GM18951 (cell line): Measurements from ENCODE around the gene ENTHD1.

Experiments
- POLR2A ChIP-seq: IDR thresholded peaks from 4 replicates; pipeline ENCODE4 v1.6.1; 2011; ENCODE audit warnings: mild to moderate bottlenecking; ENCODE audit not compliant: insufficient read length, insufficient read depth; ENCODE audit errors: extremely low read depth
- in situ Hi-C: fragments of 300-500 bp; cut with MboI; formaldehyde crosslinking; loops from one replicate; pipeline ENCODE4 v1.12.0; 2022; ENCODE audit warnings: low sequenced_read_pairs, mixed read lengths, inconsistent platforms; ENCODE audit not compliant: unreplicated experiment

ENTHD1 gene

DNA sequence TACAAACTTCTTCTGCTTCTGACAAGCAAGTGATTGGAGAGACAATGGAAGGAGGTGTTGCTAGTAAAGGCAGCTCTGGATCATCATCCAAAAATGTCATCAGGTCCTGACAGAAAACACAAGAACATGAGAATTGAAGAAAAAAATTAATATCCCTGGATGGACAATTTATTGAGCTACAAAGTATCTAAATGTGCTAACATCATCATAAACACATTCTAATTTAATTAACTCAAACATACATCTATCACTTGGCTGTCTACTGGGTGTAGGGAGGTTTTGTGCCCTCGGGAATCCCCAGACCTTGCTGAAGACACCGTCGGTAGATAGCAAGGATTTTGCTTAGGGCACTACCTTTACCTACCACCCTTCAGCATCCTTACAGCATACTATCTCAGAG, 72.6 kb downstream of the ENTHD1 start:
- TF ChIP-seq POLR2A = no peak
- in situ Hi-C loops = no loop called here

DNA sequence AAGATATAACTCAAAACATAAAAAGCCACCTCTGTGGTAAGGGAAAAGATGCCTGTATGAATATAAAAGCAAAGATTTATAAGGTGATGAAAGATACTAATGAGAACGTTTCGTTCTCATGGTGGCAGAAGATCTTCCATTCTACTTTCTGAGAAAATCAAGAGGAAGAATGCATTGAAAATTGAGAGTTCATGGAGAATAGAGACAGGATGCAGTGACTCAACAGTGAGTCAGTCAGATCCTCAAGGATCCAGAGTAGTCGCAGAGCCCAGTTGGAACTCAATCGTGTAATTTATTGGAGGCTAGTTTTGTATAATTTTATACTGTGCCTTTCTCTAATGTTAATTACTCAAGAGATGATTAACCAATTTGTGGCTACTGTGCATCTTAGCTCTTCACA, 73.3 kb downstream of the ENTHD1 start:
- no peak for TF ChIP-seq POLR2A
- in situ Hi-C loops = no loop called here

DNA sequence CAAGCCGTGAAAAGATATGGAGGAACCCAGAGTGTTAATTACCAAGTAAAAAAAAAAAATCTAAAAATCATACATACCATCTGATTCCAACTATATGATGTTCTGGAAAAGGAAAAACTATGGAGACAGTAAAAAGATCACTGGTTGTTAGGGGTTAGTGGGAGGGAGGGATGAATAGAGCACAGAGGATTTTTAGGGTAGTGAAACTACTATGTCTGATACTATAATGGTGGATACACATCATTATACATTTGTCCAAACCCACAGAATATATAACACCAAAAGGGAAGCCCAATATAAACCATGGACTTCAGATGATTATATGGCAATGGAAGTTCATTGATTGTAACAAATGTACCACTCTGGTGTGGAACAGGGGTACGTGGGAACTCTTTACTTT, 74.1 kb downstream of the ENTHD1 start:
- TF ChIP-seq POLR2A = no peak
- in situ Hi-C loops = no loop called here

DNA sequence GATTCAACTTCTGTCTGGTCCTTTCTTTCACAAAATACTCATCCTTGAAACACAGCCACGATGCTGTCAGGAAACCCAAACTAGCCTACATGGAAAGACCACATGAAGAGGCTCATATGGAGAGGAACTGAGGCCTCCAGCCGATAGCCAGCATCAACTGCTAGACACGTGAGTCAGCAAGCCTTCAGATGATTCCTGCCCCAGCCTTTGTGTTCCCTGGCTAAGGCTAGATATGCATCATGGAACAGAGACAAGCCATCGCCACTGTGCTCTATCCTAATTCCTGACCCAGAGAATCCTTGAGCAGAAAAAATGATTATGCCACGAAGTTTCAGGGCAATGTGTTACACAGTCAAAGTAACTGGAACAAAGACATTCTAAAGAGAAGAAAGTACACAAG, 75.5 kb downstream of the ENTHD1 start:
- in situ Hi-C loops = no loop called here
- TF ChIP-seq POLR2A = no peak

DNA sequence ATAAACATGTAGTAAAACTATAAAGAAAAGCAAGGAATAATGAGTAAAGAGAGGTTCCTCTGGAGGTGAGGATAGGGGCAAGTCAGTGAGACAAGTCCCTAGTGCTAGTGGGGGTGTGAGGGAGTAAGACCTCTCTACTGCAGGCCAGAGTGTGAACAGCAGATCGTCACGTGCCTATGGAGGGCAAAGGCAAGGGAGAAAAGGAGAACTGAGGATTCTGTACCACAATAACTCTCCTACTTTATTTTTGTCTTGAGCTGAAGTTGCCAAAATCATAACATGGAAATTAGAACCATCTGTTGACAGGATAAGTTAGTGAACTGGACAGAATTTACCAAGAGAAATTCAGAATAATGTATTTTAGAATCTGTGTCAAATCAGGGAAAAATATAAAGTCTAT, 77.6 kb downstream of the ENTHD1 start:
- no peak for TF ChIP-seq POLR2A
- in situ Hi-C loops = no loop called here

DNA sequence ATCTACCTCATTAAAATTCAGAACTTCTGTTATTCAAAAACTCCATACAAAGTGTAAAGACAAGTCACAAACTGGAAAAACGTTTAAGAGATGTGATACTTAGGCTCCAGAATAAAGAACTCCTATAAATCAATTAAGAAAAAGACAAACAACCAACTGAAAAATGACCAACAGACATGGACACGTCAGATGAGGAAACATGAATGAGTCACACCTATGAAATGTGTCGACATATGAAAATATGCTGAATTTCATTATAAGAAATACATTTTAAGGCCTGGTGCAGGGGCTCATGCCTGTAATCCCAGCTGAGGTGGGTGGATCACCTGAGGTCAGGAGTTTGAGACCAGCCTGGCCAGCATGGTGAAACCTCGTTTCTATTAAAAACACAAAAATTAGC, 78.7 kb downstream of the ENTHD1 start:
- in situ Hi-C loops = no loop called here
- TF ChIP-seq POLR2A = no peak

DNA sequence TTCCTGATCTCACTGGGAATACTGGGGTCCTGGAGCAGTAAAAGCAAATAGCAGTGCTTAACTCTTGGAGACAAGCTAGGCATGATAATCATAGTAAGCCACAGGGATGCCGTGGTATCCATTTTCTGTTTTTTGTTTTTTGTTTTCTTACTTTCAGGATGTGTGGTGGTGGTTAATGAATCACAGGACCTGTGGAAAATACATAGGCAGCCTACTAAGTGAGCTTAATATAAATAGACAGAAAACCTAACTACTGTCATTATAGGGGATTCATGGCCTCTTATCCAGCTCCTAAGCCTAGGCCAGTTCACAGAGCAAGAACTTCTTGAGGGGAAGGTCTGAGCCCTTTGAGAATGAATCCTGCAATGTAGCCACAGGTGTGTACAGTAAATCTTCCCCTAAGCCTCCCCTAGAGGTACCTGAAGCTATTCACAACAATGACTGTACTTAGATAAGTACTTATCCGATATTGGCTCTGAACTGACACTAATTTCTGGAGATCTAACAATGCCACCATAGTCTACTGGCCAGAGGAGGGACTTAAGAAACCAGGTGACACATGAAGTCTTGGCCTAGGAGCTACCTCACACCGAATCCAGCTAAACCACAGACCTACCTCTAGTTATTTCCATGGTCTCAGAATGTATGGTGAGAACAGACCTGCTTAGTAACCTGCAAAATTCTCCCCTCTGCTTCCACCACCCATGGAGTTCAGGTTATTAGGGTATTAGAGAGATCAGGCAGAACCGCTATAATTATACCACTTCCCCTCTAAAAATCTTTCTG, 83.6 kb downstream of the ENTHD1 start:
- in situ Hi-C loops = no loop called here
- TF ChIP-seq POLR2A = no peak

DNA sequence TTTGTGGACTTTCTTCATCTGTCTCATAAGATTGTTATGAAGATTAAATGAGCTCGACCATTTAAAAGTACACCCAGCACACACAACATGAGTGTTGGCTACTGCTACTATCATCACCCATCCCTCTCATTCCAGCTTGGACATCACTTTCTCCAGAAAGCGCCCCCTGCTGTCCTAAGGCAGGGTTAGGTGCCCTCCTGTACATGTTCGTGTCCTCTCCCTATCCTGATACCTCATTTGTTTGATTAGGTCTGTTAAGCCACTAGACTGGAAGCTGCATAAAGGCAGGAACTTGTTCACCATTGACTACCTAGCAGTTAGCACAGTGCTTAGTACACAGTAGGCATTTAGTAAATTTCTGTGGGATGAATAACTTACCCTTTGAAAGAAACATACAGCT, 85.5 kb downstream of the ENTHD1 start:
- TF ChIP-seq POLR2A = no peak
- in situ Hi-C loops = no loop called here

DNA sequence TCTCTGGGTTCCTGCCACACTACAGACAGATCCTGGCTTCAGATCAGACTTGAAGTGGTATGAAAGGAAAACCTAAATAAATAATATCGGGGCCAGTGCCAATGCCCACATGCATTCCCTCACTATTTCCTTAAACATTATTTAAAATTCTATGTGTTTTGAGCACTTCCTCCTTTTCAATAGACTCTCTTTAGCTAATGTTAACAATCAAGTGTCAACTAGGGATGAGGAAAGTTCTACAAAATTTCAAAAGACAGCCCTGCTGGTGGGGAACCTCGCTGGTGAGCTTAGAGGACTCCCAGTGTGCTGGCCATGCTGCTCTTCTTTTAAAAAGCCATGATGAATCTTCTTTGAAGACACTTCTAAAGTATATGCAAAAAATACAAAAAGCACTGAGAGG, 87.5 kb downstream of the ENTHD1 start:
- in situ Hi-C loops = no loop called here
- no peak for TF ChIP-seq POLR2A

DNA sequence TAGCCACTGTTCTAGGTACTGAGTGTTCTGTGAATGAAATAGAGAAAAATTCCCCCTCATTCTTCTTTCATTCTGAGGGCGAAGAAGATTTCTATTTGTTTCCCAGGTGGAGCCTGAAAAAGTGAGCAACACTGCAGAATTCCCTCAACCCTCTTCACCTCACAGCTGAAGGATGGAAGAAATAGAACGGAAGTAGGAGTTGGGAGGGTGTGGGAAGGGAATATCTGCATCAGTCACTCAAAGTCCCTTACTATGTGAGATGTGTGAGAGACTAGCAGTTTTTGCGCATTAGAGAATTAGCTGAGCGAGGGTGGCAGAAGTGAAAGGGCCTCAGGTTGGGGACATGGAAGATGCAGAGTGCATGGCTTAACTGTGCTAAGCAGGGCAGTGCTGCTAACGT, 88.4 kb downstream of the ENTHD1 start:
- TF ChIP-seq POLR2A = no peak
- in situ Hi-C loops = no loop called here

DNA sequence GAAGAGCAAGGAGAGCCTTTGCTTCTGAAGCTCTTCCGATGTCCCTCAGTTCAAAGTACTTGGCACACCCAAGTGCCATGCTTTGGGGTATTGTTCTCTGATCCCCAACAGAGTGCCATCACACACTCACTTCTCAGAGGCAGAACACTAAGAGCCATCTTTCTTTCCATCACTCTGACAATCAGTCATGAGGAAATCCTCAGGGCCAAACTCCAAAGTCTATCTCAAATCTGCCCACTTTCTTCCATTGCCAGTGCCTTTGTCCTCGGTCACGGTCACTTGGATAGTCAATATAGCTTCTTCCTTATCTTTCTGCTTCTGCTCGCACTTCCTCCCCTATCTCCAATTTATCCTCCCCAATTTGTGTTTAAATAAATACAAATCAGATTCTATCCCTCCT, 90.9 kb downstream of the ENTHD1 start:
- in situ Hi-C loops = no loop called here

DNA sequence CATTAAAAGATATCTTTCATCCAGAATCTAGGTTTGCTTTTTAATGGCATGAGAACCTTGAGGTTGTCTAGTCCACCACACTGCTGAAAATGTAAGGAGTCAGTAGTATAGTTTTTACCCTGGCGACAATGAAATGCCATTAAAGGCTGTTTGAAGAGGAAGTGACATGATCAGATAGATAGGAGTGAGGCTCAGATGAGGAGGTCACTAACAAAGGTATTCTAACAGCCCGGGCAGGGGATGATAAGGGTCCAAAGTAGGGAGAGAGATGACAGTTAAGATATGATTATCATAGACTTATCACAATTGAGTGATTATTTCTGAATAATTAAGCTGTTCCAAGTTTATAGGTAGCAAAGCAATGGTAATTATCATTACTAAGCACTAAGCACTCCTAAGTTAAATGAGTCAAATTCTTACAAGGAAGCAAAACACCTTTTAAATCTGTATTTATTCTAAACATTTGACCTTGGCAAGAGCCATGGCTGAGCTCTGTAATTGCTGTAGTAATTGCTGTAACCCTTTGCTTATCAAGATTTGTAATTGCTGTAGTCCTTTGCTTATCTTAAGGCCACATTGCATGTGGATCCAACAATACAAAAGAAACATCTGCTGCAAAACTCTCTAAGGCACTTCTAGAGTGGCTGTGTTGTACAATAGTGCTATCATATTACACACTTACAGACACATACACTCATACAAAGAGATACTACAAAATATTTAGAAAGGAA, 92.6 kb downstream of the ENTHD1 start:
- in situ Hi-C loops = no loop called here
- TF ChIP-seq POLR2A = no peak

More for the DNA sequence above, 90.9 kb downstream of the ENTHD1 start:
- TF ChIP-seq POLR2A = no peak

DNA sequence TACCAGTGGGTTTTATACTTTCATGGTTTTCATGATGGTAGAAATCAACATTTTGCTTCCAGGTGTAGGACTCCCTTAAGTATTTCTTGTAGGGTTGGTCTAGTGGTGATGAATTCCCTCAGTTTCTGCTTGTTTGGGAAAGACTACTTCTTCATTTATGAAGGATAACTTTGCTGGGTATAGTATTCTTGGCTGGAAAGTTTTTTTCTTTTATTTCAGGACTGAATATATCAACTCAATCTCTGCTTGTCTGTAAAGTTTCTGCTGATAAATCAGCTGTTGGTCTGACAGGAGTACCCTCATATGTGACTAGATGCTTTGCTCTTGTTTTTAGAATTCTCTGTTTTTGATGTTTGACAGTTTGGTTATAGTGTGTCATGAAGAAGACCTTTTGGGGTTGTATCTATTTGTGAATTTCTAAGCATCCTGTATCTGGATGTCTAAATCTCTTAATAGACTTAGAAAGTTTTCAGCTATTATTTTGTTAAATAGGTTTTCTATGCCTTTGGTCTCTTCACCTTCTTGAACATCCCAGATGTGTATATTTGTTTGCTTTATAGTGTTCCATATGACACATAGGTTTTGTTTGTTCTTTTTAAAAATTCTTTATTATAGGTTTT, 95.9 kb downstream of the ENTHD1 start:
- no peak for TF ChIP-seq POLR2A
- in situ Hi-C loops = no loop called here

DNA sequence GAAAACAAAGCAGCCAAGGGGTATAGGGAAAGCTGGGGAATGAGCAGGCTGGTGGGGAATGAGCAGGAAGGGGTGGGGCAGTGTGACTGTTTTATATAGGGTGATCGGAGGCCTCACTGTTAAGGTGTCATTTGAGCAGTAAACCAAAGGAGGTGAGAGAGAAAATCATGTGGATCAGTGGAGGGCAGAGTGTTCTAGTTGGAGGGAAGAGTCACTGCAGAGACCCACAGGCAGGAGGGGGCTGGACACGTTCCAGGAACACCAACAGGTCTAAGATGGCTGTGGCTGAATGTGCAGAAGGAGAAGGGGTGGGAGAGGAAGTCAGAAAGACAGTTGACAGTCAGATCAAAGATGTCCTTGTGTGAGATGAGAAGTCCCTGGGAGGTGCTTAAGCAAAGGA, 103.8 kb downstream of the ENTHD1 start:
- TF ChIP-seq POLR2A = no peak
- in situ Hi-C loops = no loop called here
